PC-3 (cell line): ENCODE data around the gene LSM8. TPM values are rescaled to one million over a fixed set of nuclear protein-coding genes. Genes with fewer than 3 reads are reported as not detected.

Source experiments
- total RNA-seq: library from RNA; depleted of rRNA; stranded (reverse); fragments of >200 nt; gene quantifications from 2 replicates; pipeline ENCODE4 v1.2.3, GENCODE V29; 2014; rRNA removed

LSM8 gene
- total RNA-seq, 1 experiment from 2014 or later: 55.1 TPM

Other genes starting within 250 kb of the LSM8 start
- not detected in 2 replicates for gene ANKRD7, start 40.5 kb downstream of the LSM8 start, total RNA-seq